Pulmonary artery endothelial cell (primary cell): ENCODE measurements around the gene CAPN11. TPM values are rescaled to one million over a fixed set of nuclear protein-coding genes. Genes with fewer than 3 reads are reported as not detected.
"Not testable (repeated sequence)": the region's sequence is repeated elsewhere in the genome, so short reads cannot be mapped to it uniquely, and the experiment has no call there.

Source experiments
- DNase-seq: peaks from one replicate; pipeline ENCODE4 v3.0.0-alpha.2; 2011; ENCODE audit warnings: low read depth, low spot score
- total RNA-seq: library from RNA; depleted of rRNA; stranded (reverse); fragments of >200 nt; gene quantifications from 2 replicates; pipeline ENCODE4 v1.2.3, GENCODE V29; 2014

The CAPN11 gene
- total RNA-seq, 1 donor from 2014 or later = 2.7 TPM

DNA sequence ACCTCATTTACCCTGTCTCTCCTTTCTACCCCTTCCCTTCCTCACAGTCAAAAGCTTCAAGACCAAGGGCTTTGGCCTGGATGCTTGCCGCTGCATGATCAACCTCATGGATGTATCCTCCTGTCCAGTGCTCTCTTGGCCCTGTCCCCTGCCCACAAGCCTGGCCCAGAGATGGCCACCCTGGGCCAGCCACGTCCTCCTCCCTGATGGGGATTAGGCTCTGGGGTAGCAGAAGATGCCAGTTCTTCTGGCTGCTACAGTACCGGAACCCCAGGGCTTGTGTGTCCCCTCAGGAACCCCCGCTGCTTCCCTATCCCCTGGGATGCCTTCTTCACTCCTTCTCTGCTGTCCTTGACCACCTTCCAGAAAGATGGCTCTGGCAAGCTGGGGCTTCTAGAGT, 22.3 kb downstream of the CAPN11 start:
- DNase-seq = no peak

DNA sequence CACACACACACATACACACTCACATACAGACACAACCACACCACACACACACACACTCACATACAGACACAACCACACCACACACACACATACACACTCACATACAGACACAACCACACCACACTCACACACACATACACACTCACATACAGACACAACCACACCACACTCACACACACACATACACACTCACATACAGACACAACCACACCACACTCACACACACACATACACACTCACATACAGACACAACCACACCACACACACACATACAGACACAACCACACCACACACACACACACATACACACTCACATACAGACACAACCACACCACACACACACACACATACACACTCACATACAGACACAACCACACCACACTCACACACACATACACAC, 23.2 kb downstream of the CAPN11 start:
- DNase-seq = not testable (repeated sequence)

DNA sequence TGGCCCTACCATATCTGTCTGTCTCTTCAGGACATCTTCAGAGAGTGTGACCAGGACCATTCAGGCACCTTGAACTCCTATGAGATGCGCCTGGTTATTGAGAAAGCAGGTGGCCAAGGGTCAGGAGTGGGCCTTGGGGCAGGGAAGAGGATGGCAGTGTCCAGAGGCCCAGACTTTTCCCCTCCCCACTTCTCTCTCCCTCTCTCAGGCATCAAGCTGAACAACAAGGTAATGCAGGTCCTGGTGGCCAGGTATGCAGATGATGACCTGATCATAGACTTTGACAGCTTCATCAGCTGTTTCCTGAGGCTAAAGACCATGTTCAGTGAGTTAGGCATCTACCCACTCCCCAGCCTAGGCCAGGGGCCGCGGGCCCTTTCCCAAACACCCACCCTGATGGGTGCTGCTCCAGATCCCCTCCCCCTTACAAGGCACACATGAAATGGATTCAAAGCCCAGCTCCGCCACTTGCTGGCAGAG, 24.3 kb downstream of the CAPN11 start:
- DNase-seq = no peak

DNA sequence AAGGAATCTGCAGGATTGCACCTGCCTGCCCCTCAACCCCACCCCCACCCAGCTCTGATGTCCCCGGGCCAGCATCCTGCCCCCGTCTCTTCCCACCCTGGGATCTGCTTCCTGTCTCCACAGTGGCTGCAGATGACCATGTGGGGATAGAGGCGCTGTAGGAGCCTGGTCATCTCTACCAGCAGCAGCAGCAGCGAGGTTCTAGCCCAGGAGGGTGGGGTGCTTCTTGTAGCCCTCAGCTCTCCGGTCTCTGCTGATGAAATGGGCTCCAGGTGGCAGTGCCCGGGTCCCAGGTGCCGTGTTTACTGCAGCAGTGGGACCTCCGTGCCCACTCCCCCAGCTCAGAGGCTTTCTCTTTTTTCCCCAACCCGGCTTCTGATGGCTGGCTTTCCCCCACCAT, 25.2 kb downstream of the CAPN11 start:
- DNase-seq = no peak

DNA sequence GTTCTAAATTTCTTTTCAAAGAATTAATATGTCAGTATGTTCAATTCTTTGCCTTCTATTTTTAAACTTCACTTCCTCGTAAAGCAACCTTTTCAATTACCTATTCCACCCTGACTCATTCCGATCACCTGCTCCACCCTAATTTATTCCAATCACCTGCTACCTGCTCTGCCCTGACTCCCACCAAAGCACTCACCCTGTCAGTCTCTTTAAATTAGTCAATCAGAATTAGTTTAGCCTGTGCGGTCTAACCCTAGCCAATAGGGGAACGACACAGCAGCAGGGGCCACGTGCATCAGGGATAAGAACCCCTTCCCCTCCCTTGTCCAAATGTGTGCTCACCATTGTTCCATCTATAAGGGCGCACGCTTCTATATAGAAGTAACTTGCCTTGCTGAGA, 26.7 kb downstream of the CAPN11 start:
- not testable (repeated sequence) for DNase-seq

DNA sequence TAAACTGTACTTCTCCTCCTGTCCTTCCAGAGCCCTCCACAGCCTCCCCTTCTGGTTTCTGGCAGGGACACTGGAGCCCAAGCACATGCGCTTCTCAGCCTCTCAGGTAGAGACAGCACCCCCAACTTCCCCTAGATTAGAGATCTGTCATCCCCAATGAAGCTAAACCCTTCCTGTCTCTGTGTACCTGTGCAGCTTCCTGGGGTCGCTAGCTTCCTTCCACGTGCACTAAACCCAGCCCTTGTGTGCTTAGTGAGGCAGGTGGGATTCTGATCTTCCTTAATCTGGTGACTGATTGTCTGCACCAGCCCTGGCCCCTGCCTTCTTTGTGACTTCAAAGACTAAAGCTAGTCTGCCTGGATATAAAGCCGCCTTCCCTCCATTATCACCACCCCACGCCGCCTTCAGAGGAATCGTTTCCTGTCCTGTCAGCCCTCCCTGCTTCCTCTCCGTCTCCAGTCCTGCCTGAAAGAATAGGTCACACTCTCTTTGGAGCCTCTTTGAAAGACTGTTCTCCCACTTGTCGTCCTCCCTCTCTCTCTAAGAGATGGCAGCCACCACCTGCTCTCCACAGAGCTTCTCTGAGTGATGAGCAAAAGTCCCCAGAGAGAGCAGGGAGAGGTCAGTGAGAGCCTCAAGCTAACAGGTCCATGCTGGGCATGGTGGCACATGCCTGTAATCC, 27.5 kb downstream of the CAPN11 start:
- no peak for DNase-seq

DNA sequence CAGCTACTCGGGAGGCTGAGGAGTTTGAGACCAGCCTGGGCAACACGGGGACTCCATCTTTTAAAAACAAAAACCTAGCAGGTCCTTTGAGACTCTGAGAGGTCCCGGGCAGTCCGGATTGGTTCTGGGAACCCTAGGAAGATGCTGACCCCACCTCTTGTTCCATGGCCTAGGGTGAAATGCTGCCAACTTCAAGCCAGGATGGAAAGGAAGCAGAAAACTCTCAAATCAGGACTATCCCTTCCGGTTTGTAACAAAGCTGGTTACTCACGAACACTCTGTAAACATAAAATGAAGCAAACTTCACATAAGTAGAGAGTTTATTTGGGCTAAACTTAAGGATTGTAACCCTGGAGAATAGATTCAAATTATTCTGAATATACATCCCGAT, 28.0 kb downstream of the CAPN11 start:
- DNase-seq = no peak

DNA sequence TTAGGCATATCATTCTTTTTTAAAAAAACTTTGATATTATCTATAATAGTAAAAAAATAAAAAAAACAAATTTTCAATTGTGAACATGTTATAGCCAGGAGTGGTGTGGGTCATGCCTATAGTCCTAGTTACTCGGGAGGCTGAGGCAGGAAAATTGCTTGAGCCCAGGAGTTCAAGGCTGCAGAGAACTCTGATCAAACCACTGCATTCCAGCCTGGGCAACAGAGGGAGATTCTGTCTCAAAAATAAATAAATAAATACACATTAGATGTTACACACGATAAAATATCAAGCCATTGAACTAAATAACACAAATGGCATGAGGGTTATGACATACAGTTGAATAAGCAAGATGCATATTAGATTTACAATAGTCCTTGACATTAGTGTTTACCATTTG, 30.2 kb downstream of the CAPN11 start:
- no peak for DNase-seq

DNA sequence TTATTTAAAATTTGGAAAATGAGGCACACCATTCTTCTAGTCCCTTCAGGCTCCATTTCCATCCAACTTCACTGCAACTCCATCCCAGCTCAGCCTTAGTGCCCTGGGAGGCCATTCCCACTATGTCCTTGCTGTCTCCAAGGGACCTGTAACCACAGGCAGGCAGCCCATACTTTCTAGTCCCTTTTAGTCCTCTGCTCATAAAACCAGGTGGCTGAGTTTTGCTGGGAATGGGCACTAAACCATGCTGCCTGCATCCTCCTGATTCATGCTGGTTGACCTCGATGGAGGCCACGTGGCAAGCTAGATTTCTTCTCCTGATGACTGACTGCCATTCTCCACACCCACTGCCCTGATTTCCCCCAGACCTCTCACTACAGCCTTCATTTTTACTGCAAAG, 30.6 kb downstream of the CAPN11 start:
- DNase-seq = no peak

DNA sequence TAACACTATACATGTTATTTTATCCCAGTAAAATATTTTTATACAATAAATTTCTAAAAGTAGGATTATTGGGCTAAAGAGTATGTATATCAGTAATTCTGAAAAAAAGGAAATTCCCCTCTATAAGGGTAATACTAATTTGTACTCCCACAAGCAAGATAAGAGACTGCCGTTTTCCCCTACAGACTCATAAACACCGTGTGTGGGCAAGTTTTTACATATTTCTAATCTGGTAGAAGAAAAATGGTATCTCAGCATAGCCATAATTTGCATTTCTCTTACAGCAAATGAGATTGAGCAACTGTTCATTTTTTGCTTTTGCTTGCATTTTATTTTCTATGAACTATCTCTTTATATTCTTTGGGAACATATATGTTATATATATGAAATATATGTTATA, 32.1 kb downstream of the CAPN11 start:
- no peak for DNase-seq

DNA sequence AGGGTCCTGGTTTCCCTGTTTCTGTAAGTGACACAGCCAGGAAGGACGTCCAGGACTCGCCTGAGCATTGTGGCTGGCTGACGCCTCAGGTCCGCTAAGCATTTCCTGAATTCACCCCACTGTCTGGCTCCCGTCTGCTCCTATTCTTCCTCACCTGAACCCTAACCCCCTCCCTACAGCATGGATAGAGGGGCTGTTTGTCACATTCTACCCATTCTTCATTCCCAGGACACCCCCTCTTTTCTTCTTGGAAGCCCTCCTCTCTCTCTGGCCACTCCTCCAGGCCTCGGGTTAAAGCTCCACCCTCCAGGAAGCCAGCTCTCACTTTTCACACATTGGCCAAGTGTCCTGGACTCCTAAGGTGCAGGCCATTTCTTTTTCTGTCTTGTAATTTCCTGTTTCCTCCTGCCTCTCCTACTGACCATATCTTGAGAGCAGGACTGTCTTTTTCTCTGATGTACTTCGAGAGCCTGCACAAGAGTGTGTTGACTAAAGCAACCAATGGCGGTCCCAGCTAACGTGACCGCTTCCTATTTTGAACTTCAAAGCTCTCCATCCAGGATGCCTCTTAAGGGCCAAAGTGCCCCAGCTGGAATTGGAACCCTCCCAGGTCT, 33.9 kb downstream of the CAPN11 start:
- DNase-seq = no peak

DNA sequence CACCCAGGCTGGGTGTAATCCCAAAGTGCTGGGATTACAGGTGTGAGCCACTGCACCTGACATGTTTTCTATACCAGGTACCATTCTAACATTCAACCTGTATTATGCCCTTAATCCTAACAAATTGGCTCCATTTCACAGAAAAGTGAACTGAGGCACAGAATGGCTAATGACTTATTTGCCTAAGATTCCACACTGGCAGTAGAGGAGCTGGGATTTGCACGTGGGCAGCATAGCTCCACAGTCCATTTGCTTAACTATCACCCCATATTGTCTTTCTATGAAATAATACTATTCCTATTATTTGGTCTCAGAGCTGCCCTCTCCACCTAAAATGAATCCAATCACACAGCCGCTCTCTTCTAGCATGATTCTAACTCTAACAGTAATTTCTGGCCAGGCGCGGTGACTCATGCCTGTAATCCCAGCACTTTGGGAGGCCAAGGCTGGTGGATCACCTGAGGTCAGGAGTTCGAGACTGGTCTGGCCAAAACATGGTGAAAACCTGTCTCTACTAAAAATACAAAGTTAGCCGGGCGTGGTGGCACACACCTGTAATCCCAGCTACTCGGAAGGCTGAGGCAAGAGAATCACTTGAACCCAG, 34.8 kb downstream of the CAPN11 start:
- DNase-seq = no peak

DNA sequence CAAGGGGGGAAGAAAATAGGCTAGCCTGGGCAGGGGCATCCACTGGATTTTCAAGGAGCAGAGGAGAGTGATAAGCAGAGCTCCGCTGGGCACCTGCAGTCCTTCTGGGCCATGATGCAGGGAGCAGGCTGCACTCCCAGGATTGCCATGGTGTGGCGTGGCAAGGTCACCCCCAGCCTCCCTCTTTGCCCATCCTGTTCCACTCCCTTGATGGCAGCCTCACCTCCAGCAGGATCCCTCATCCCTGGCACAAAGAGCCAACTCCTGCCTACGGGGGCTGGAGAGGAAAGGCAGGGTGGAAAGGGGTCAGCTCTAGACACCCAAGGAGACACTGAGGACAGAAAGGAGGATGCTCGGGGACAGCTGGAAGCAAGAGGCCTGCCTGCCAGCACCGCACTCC, 35.7 kb downstream of the CAPN11 start:
- DNase-seq = no peak

DNA sequence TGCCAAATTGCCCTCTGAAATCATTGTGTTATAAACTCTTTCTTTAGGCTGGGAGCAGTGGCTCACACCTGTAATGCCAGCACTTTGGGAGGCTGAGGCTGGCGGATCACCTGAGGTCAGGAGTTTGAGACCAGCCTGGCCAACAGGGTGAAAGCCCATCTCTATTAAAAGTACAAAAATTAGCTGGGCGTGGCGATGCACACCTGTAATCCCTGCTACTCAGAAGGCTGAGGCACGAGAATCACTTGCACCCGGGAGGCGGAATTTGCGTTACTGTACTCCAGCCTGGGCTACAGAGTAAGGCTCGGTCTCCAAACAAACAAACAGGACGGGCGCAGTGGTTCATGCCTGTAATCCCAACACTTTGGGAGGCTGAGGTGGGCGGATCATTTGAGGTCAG, 37.7 kb downstream of the CAPN11 start:
- not testable (repeated sequence) for DNase-seq

DNA sequence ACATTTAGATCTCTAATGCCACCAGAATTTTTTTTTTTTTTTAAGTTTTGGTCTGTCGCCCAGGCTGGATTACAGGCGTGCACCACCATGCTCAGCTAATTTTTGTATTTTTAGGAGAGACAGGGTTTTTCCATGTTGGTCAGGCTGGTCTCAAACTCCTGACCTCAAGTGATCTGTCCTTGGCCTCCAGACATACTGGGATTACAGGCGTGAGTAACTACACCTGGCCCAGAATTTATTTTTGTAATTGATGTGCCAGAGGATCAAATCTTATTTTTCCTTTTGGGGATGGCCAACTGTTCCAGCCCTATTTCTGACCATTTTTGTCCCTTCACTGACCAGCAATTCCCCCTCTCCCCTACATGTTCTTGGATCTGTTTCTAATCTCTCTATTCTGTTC, 40.1 kb downstream of the CAPN11 start:
- DNase-seq = no peak

DNA sequence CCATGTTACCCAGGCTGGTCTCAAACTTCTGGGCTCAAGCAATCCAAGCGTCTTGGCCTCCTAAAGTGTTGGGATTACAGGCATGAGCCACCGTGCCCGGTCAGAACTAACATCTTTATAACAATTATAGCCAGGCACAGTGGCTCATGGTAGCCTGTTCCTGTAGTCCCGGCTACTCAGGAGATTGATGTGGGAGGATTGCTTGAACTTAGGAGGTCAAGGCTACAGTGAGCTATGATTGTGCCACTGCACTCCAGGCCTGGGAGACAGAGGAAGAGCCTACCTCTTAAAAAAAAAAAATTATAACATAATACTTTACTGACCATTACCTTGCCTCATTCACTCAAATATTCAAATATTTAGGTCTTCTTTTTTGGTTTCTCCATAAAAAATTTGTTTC, 41.3 kb downstream of the CAPN11 start:
- DNase-seq = no peak

DNA sequence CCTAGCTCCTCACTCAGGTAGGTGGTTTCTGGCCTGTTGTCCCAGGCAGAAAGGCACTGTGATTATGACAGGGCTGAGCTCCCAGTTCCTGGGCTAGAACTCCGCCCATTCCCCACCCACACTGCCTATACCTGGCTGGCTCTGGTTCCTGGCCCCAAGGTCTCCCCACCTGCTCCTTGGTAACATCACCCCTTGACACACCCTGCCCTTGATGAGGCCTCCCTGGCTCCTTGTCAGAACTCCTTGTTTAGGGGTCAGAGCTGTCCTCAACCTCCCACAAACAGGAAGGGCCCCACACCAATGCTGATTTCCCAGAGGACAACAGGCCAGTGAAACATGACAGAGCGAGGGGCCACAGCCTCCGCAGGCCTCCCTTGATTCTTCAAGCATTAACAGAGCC, 42.6 kb downstream of the CAPN11 start:
- DNase-seq = no peak

DNA sequence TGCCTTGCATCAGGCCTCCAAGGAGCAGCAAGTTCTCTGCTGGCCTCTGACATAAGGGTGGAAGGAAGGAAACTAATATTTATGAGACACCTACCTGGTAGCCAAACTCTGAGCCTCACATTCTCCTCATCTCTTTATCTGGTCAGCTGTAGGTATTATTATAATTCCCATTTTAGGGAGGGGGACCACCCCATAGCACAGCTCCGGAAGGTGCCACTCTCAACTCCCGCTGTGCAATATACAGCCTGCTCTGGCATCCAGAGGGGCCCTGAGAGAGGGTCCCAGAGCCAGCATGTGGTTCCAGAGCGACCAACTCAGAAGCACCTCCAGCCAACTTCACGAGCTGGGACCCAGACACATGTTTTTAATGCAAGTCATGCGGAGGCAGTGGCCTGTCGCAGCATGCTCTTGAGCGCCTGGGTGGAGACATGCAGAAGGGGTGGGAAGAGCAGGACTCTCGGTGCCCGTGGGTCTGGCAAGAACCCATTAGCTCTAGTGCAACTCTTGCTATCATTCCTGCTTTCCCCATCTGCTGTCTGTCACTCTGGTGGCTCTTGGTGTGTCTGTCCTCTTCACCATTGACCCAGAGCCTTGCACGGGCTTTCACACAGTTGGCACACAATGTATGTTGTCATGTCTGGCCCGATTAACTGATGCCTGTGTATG, 43.2 kb downstream of the CAPN11 start:
- DNase-seq = no peak

DNA sequence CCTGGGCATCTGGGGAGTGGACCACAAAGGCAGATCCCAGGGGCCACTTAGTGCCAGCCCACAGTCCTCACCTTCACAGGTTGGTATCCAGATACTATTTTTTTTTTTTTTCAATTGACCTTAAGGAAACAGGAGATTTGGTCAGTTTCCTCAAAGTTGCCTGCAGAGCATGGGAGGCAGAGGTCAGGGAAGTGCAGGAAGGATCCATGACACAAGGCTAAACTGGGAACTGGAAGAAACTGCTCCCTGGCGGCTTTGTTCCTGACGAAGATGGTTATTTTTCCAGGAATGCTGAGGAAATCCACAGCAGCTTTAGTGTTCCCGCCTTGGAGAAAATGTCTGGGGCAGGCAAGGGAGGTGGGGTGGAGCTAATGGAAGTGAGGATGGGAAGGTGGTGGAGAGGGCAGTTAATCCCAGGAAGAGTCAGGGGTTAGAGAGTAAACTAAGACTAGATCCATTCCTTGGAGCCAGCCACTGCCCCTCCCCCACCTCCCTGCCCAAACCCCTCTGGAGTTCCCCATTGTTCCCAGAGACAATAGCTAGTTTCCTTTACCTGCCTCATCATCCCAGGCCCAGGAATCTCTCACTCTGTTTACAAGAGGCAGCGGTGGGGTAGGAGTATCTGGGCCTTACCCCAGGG, 43.8 kb downstream of the CAPN11 start:
- no peak for DNase-seq

DNA sequence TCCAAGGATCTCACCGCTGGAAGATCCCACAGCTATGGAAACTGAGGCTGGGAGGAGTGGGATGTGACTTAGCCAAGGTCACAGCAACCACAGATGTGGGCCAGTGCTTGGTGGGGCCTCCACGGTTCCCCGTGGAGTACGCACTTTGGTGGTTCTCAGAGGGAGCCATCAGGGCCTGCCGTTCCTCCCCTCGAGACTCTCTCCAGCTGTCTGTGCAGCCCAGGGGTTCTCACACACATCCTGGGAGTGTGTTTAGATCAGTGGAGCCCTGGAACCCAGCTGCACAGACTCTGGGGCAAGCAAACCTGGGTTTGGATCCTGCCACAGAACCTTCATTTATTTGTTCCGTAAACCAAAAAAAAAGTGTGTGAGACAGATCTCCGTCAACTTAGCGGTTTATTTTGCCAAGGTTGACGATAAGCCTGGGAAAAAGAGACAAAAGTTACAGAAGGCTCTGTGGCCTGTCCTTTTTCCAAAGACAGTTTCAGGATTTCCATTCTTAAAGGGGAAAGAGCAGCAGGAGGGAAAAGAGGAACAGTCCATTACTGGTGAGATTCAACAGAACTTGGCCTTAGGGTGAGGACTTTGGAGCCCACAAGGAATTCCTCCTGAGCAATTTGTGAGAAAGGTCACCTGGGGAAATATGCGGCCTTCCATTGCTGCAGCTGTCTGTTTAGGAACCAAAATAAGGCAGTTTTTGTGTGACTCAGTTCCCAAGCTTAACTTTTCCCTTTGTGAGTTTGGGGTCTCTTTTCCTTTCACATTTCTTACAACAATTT, 44.5 kb downstream of the CAPN11 start:
- DNase-seq = no peak

DNA sequence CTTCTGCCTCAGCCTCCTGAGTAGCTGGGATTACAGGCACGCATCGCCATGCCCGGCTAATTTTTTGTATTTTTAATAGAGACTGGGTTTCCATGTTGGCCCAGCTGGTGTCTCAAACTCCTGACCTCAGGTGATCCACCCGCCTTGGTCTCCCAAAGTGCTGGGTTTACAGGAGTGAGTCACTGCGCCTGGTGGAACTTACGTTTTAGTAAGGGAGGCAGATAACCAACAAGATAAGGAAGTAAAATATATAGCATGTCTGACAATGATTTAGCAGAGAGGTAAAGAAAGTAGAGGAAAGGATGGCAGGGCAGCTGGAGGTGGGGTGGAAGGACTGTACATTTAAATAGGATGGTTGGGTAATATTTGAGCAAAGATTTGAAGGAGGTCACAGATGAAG, 45.3 kb downstream of the CAPN11 start:
- DNase-seq = no peak
